Activated CD8-positive, alpha-beta memory T cell treated with anti-CD3 and anti-CD28 coated beads, Interleukin-2, amount 50 U/mL, for 24 hours (primary cell): ENCODE results near the gene PDE5A.
A peak's percentile ranks its signal among the peaks of the same experiment; 100 is the strongest.
"Not testable (repeated sequence)": the region's sequence is repeated elsewhere in the genome, so short reads cannot be mapped to it uniquely, and the experiment has no call there.

Source experiments
- DNase-seq: peaks from one replicate; pipeline ENCODE4 v3.0.0-alpha.2; 2020; ENCODE audit errors: extremely low read depth

The PDE5A gene

DNA sequence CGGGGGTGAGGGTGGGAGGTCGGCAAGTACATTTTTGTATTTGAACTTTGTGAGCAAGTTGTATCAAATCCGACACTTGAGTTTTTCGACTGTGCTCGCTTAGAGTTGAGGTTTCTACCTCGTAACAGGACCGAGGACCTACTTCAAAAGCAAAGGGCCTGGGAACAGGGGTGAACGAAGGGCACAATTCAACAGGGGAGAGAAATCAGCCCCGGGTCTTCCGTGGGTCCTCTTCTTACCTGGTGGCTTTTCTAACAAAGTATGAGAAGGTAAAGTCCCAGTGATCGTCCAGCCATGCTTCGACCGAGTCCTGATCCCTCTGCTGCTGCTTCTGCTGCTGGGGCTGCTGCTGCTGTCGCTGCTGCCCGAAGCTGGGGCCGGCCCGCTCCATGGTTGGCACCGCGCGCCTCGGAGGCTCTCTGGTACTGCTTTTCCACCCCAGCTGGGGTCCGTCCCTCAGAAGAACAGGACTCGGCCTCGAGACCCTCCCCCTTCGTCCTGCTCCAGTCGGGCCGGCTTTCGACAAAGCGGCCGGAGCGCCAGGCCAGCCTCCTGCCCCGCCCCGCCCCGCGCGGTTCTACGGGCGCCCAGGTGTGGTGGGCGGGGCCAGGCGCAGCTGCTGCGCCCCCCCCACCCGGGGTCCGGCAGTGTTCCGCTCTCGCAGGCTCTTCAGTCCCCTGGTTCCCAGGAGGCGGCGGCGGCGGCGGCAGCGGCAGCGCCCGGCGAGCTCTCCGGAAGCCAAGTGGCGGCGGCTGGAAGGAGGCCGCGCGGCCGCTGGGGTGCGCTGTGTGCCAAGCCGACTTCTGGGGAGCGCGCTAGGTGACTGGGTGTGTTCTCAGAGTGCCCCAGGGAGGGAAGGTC lies at the start of gene PDE5A:
TSS of gene PDE5A (minus strand) at position 524 of the 861 bp plus-strand sequence. CDS start at position 391, 133 bp downstream.
- DNase-seq: peak; percentile 42

DNA sequence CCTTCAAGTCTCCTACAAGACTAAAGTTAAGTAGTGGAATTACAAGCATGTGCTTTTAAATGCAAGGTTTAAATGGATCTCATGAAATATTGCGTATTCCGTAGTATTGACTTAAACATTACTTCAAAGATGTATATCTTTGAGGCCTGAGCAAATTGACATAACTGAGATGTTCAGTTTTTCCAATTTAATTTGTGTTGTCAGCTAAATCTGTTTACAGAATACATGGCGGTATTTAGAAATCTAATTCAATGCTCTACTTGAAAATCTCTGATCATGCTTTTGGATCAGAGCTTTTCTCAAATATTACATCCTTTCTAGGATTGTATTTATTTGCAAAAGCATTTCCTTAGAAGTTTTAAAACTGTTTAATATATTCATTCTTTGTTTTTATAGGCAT lies 47.5 kb upstream of the PDE5A start:
- no peak for DNase-seq

GRCh38 chr4:119675391-119675790 lies 46.8 kb upstream of the PDE5A start:
- no peak for DNase-seq

- no peak for DNase-seq
Measured at GRCh38 chr4:119672938-119673337, 44.3 kb upstream of the PDE5A start.

DNA sequence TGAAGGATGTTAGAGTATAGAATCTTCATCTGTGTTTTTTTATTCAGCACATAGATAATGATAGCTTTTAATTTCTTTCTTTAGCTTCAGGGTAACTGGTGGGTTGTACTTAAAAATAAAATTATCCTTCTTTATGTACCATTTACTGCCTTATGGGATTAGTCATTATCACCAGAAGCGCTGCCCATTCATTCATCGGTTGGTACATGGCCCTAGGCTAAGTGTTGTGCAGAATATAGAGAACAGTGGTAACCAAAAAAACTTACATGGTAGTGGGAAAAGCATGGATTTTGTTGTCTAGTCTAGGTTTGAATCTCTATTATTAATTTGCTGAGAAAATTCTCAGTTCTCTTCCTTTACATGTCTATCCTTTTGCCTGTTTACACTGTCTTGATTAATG lies 43.5 kb upstream of the PDE5A start:
- no peak for DNase-seq

DNA sequence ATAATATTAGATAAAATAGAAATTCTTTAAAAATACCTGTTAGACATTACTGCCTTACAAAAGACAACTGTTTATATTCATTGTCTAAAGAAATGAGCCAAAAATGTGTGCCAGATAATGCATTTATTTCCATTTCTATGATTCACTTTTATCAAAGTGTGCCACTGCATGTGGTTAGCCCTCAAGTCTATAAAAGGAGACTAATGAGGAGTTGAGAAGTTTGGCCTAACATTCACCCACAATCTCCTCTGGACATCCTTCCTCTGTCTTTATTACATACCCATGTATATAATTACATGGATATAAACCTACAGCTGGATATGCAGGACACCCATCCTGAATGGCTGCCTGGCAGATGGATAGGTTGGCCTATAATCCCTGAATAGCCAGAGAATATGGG lies 42.6 kb upstream of the PDE5A start:
- no peak for DNase-seq

DNA sequence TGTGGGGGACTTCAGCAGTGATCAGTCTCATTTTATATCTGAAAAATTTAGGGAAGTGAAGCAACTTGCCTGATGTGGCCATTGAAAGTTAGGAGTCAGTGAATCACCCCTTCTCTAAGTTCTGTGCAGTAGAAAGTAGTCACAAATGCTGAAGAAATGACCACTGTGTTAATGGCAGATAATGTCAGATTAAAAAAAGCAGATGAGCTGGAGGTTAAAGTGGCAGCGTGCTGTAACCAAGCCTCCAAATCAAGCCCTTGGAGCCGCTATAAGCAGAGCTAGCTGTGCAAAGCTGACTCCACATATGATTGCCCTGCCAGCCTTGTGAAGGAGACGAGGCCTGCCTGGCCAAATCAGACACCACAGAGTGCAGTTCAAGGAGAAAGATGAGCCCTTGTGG lies 39.2 kb upstream of the PDE5A start:
- no peak for DNase-seq

DNA sequence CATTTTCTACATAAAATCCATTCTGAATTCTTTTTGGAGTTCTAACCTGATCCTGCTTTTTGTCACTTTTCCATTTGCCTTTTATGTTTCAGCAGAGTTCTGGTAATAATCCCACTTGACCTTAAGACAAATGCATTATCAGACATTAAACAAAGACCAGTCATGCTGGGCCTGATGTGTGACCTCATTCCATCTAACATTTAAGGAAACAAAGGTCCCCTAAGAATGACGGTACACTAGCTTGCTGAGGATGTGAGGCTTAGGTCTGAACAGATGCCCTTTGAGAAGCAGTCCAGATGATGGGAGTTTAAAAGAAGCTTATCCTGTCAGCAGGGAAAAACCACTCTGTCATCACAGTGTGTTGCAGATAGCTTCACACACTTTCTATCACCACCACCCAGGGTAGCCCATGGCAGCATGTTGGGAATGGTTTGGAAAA lies 38.1 kb upstream of the PDE5A start:
- no peak for DNase-seq

DNA sequence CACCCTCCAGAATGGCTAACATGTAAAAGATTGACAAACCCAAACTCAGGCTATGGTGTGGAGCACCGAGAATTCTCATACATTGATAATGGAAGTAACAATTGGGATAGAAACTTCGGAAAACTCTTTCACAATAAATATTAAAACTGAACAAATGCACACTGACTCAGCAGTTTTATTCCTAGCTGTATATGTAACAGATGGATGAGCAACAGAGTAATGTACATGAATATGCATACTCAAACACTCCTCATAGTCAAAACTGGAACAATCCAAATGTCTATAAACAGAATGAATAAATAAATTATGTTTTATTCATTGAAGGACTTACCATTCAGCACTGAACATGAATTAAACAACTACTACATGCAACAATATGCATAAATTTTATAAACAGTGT lies 37.1 kb upstream of the PDE5A start:
- no peak for DNase-seq

- no peak for DNase-seq
Measured at GRCh38 chr4:119664168-119664907, 35.7 kb upstream of the PDE5A start.

GRCh38 chr4:119663160-119663788 lies 34.7 kb upstream of the PDE5A start:
- no peak for DNase-seq

DNA sequence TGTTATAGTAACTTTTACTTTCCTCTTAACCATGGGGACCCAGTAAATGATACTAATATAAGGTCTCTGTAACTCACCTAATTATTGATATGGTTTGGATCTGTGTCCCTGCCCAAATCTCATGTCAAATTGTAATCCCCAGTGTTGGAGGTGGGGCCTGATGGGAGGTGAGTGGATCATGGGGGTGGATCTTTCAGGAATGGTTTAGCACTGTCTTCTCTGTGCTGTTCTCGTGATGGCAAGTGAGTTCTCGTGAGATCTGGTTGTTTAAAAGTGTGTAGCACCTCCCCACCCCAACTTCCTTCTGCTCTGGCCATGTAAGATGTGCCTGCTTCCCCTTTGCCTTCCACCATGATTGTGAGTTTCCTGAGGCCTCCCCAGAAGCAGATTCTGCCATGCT lies 34.0 kb upstream of the PDE5A start:
- DNase-seq: not testable (repeated sequence)

DNA sequence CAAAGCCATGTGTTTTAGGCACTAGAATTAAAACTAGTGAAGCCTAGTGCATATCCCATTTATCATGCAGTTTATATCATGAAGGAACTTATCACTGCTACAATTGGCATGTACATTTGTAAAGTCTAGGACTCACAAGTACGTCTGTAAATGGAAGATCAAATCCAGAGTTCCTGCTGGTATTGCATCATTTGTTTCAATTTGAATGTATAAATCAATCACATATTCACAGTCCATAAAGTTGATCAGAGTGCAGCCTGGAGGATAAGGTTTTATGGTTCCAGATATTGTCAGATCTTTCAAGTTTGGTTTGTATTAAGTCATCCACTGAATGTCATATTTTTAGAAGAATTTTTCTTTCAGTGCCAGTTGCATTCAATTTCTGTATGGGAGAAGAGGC lies 32.6 kb upstream of the PDE5A start:
- no peak for DNase-seq

DNA sequence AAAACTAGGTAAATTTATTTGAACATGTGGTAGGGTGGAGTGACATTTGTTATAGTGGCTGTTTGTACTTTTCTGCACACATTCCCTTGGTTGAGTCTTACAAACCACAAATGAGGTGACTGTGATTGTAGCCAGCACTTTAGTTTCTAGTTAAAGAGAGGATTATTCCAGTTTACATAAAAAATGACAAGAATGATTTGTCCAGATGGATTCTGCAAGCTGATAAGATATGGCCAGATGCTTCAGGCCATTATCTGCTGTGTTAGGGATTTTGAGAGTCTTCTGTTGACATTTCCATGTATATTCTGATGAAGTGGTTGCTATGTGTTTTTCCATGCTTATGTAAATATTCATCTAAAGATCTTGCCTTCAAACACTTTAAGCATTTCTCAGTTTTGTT lies 31.0 kb upstream of the PDE5A start:
- DNase-seq: no peak

DNA sequence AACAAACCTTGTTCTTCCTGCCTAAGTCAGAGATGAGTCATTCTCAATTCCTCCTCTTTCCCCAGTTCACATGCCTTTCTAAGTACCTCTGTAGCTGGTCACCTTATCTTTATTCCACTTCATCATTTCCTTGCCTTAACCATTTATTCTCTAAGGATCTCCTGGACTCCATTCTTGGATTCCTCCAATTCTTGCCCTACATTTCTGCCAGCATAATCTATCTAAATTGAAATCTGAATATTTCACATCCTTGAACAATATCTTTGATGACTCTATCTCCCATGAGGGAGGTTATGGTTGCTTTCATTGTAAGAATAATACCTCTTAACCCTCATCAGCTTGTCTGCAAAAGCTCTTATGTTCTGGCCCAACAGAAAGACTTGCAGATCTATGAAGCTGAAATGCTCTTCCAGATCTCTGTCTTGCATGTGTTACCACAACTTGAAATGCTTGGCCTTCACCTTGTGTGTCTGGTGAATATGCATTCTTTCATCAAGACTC lies 28.6 kb upstream of the PDE5A start:
- no peak for DNase-seq

DNA sequence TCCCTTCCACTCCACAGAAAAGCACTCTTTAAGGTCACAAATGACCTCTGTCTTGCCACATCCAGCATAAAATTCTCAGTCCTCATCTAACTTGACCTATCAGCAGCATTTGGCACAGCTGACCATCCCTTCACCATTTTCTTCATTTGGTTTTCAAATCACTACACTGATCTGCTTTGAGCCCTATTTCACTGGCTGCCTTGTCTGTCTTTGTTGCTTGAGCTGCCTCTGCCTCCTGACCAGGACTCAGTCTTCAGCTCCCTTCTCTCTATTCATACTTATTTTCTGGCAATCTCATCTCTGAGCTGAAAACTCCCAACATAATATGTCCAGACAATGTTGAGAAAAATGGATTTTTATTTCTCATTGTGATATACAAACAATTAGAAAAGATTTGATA lies 27.7 kb upstream of the PDE5A start:
- DNase-seq: no peak

- DNase-seq: no peak
Measured at GRCh38 chr4:119655111-119655837, 26.7 kb upstream of the PDE5A start.

DNA sequence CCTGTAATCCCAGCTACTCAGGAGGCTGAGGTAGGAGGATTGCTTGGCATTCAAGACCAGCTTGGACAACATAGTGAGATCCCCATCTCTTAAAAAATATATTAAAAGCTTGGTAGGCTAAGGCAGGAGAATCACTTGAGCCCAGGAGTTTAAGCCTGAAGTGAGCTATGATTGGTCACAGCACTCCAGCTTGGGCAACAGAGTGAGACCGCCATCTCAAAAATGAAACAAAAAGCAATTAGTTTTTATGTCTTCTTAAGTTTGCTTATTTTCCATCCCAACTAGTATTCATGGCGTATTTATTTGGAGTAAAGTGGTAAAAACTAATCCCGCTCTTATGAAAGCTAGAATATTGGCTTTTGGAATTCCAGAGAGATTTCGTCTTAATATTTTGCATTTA lies 25.4 kb upstream of the PDE5A start:
- no peak for DNase-seq

DNA sequence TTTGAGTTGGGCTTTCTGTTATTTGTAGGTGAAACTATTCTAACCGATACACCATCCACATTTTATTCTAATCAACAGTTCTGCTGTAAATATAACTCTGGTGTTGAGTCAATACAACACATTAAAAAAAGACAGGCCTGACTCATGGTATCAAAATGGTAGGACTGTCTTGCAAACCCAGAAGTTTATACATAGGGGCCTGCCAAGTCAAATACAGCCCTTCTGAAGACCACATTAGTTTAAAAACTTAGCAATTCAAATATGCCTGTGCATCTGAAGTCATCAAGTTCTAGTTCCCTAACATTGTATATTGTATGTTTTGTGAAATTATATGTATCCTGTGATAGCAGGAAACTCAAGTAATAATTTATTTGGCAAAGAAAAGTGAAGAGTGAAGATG lies 24.4 kb upstream of the PDE5A start:
- DNase-seq: no peak

- DNase-seq: no peak
Measured at GRCh38 chr4:119648398-119648797, 19.8 kb upstream of the PDE5A start.

DNA sequence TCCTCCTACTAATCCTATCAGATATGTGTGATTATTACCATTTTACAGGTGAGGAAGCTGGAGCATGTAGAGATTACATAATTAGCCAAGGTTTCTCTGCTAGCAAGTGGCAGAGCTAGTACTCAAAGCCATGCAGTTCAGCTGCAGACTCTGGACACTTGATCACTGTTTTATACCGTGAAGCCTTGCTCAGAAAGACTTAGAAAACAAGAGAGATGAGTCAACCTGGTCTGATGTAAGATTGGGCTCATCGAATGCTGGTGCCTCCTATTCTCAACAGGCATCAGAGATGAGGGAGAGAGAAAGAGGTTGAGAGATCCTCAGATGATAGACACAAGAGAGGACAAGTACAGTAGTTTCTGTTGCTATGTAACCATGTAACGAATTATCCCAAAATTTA lies 19.0 kb upstream of the PDE5A start:
- no peak for DNase-seq
